ENCODE data around the gene SALL1. TPM values are rescaled to one million over a fixed set of nuclear protein-coding genes. Genes with fewer than 3 reads are reported as not detected.

Gene SALL1
- total RNA-seq (2021): 87.6 and 101 TPM in 2 replicates
- long read RNA-seq, partial matches to known transcripts: 46 of 51 reads
- long read RNA-seq, other reads (novel, unspliced or antisense): 4 of 51 reads

- H3K4me2 ChIP-seq (ENCODE audit: insufficient read depth, insufficient read length, low read length): peak within 1 kb of the TSS; percentile 93
- H3K4me3 Mint-ChIP-seq: peak within 1 kb of the TSS; percentile 91 to 96
Observed at GRCh38 chr16:51150888-51151320, at the start of gene SALL1. SALL1 (minus strand) TSS chr16:51151270; CDS start chr16:51151241, 29 bp downstream.

More at GRCh38 chr16:51150888-51151320, at the start of gene SALL1:
- peak within 1 kb of the TSS; percentile 85 for H3K9ac ChIP-seq (ENCODE audit: extremely low read depth, insufficient read length, low read length)
- H3T11ph ChIP-seq (ENCODE audit: low read length): no peak within 1 kb of the TSS
- no peak within 1 kb of the TSS for H3K56ac ChIP-seq (ENCODE audit: insufficient read length, low read depth, low read length)
- H3K79me1 ChIP-seq (ENCODE audit: insufficient read depth, low read depth, low read length, poor library complexity, severe bottlenecking): no peaks in the 10 kb centered on the region
- no peak within 1 kb of the TSS for H4K8ac ChIP-seq (replicated peaks; ENCODE audit: insufficient read length, low read depth, low read length)
- no peak within 1 kb of the TSS for H2BK5ac ChIP-seq (ENCODE audit: insufficient read length, low read length)
- H3K23ac ChIP-seq (ENCODE audit: insufficient read length, low read depth, low read length): no peak within 1 kb of the TSS
- H3K9me3 ChIP-seq (ENCODE audit: control insufficient read depth, low read depth, low read length): no peaks in the 10 kb centered on the region
- Mint-ChIP-seq H3K27ac (peak within 1 kb of the TSS; percentile 92 to 98 (median 94)), H3K9me3 (no peaks in the 10 kb centered on the region; a peak in 2 of 5 replicates), H3K36me3 (ENCODE audit: insufficient read depth in 1 of 3, low read depth in 3 of 3) (peaks cover 0 to 29% (median 17%) of the 10 kb centered on the region in 3 experiments; a peak in 5 of 7 replicates), H3K4me1 (peaks cover 52 to 55% of the 10 kb centered on the region in 2 experiments), H3K27me3 (ENCODE audit: low read depth) (peaks cover 29% of the 10 kb centered on the region)
- H4K91ac ChIP-seq (ENCODE audit: insufficient read length, low read depth, low read length): no peak within 1 kb of the TSS
- TF ChIP-seq CTCF (conservative IDR thresholded peaks at IDR 0.05): no peak
- peak within 1 kb of the TSS; percentile 66 for H2BK120ac ChIP-seq (ENCODE audit: low read depth, low read length, poor library complexity, severe bottlenecking)
- H3K23me2 ChIP-seq (ENCODE audit: insufficient read length, low read depth, low read length, poor library complexity, severe bottlenecking): peaks cover 49% of the 10 kb centered on the region
- H3K27ac ChIP-seq (ENCODE audit: insufficient read length, low read depth, low read length): no peak within 1 kb of the TSS
- H4K20me1 ChIP-seq (ENCODE audit: control insufficient read depth, insufficient read depth, insufficient read length): no peaks in the 10 kb centered on the region
- no peak within 1 kb of the TSS for H2BK15ac ChIP-seq (ENCODE audit: low read depth, low read length)
- H4K5ac ChIP-seq (ENCODE audit: insufficient read length, low read depth, low read length): no peak within 1 kb of the TSS
- H3K4me1 ChIP-seq (ENCODE audit: insufficient read depth, low read length): peaks cover 9% of the 10 kb centered on the region
- DNase-seq: no peak
- H3K27me3 ChIP-seq (ENCODE audit: insufficient read depth, low read length): peaks cover 6% of the 10 kb centered on the region; the same call in 1 of the 2 replicates
- H2AFZ ChIP-seq (ENCODE audit: low read length): no peak within 1 kb of the TSS
- H3K79me2 ChIP-seq (ENCODE audit: insufficient read depth, low read length): peaks cover 27% of the 10 kb centered on the region; the same call in 1 of the 2 replicates
- no CpG with 5 or more reads among the region's 38 CpGs for WGBS (ENCODE audit: extremely low coverage, insufficient read length, low lambda C conversion rate)
- no peak within 1 kb of the TSS for H2AK5ac ChIP-seq (ENCODE audit: insufficient read length, low read length)
- H2BK12ac ChIP-seq (ENCODE audit: insufficient read length, low read depth, low read length): no peak within 1 kb of the TSS
- H3K4ac ChIP-seq (ENCODE audit: low read depth, low read length): no peak within 1 kb of the TSS; the same call in 1 of the 2 replicates
- H2BK20ac ChIP-seq (ENCODE audit: low read depth, low read length, poor library complexity, severe bottlenecking): no peak within 1 kb of the TSS
- H3K18ac ChIP-seq (ENCODE audit: insufficient read length, low read depth, low read length): peak within 1 kb of the TSS; percentile 88
- H3K14ac ChIP-seq (ENCODE audit: insufficient read depth, low read length): peak within 1 kb of the TSS; percentile 88
